Choroid plexus epithelial cell (primary cell): ENCODE measurements around the gene SORCS1.

Experiments
- DNase-seq: peaks from one replicate; pipeline ENCODE4 v3.0.0-alpha.2; 2010; ENCODE audit warnings: low read depth
- H3K4me3 ChIP-seq: 2 replicates; pipeline ENCODE4 v1.5.1; 2011; ENCODE audit warnings: low read depth, mild to moderate bottlenecking, control low read depth, low read length, moderate library complexity
- TF ChIP-seq, protein P1 (sequence below): conservative IDR thresholded peaks from 2 replicates; pipeline ENCODE4 v1.5.1; 2011; ENCODE audit warnings: low read depth, mild to moderate bottlenecking, control low read depth, inconsistent platforms, low read length, moderate library complexity

Gene SORCS1

DNA sequence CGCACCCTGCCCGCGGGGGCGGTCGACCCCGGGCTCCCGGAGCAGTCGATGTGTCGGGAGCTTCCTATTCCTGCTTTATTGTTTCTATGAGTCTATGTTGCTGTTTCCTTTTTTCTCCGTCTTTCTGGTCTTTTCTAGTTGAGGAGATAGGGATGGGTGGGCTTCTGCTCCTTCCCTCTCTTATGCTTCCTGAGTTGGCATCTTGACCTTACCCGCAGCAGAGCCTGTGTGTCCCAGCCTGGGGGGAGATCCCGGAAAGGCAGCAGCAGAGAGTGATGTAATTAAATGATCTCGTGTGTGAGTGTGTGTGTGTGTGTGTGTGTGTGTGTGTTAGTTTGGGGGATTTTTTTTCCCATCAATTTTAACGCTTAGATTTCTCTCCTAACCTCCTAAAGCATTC lies 486 bp upstream of the SORCS1 start:
- no peak overlapping the region for H3K4me3 ChIP-seq
- TF ChIP-seq, protein P1, sequence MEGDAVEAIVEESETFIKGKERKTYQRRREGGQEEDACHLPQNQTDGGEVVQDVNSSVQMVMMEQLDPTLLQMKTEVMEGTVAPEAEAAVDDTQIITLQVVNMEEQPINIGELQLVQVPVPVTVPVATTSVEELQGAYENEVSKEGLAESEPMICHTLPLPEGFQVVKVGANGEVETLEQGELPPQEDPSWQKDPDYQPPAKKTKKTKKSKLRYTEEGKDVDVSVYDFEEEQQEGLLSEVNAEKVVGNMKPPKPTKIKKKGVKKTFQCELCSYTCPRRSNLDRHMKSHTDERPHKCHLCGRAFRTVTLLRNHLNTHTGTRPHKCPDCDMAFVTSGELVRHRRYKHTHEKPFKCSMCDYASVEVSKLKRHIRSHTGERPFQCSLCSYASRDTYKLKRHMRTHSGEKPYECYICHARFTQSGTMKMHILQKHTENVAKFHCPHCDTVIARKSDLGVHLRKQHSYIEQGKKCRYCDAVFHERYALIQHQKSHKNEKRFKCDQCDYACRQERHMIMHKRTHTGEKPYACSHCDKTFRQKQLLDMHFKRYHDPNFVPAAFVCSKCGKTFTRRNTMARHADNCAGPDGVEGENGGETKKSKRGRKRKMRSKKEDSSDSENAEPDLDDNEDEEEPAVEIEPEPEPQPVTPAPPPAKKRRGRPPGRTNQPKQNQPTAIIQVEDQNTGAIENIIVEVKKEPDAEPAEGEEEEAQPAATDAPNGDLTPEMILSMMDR: no peak

DNA sequence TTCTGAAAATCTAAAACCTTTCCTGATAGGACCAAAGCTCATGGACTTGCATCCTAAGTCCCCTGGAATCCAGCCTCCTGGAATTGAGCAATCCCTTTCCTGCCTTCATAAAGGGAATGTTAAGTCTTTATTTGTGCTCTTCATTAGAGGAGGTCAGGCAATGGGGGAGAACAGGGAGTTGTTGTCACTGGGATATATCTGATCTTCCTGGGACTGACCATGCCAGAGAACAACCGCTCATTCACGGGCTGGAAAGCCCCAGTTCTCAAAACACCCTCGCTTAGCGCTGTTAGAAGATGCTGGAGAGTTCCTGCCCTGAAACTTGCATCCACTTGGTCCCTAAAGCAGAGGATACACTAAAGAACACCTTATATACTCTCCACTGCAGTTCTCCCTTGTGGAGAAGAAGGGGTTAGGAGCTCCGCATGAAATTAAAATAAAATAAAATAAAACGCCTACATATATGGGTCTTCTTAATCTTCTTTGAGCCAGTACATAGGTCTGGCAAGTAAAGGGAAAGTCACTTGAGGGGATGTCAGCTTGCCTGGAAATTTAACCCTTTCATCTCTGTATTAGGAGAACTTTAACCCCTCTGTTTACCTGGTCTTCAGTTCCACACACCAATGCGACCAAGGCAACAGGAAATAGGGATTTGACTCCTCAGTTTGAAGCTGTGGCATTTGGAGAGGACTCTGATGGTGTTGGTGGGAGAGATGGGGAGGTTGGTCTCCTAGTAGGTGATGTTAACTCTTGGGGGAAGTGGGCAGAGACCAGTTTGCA lies 1.2 kb downstream of the SORCS1 start:
- TF ChIP-seq, protein P1: no peak

More for the DNA sequence above, 486 bp upstream of the SORCS1 start:
- no peak for DNase-seq

DNA sequence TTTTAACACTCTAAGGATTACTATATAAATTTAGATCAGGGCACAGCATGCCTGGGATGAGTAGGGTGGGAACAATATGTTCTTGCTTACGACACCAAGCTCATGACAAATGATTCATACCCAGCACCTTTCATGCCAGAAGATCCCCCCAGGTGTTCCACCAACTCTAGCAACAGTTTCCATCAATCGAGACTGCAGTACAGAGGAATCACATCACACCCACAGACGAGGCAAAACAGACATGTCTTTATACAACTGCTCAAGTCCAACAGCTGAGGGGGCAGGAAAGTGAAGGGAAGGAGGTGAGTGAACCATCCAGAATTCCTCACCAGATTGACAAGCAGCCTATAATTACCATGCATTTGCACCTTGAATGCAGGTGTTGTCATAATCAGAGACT lies 3.6 kb downstream of the SORCS1 start:
- H3K4me3 ChIP-seq: no peak overlapping the region
- no peak for DNase-seq
- TF ChIP-seq, protein P1: no peak

More for the DNA sequence above, 1.2 kb downstream of the SORCS1 start:
- no peak for DNase-seq
- no peak overlapping the region for H3K4me3 ChIP-seq

DNA sequence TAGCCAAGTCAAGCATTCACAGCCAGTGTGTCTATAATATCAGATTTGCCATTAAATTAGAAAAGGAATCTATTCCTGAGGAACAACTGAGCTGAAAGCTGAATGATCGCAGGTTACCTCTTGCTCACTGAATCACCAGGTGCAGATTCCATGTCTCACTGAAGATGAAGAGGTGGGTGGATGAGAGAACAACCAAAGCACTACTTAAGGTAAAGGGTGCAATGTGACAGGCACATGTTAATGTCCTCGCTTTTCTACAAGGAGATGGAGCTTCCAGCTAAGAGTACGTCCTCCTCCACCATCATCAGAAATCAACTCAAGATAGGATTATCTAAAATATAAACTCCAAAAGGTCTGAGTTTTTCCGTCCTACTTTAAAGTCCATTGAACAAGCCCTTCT lies 4.6 kb downstream of the SORCS1 start:
- no peak overlapping the region for H3K4me3 ChIP-seq
- no peak for DNase-seq
- TF ChIP-seq, protein P1: no peak

DNA sequence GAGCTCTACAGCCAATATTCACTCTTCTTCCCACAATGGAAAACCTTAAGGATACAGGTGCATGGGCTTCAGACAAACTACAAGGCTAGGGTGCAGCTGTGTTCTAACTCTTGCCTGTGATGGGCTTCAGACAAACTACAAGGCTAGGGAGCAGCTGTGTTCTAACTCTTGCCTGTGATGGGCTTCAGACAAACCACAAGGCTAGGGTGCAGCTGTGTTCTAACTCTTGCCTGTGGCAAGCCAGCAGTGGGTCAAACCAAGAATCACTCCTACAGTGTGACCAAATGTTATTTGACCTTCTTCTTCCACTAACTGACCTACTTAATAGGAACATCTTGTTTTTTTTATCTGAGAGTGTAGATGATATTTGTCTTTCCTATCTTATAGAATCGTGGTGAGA lies 7.4 kb downstream of the SORCS1 start:
- DNase-seq: no peak
- TF ChIP-seq, protein P1: no peak
- no peak overlapping the region for H3K4me3 ChIP-seq

DNA sequence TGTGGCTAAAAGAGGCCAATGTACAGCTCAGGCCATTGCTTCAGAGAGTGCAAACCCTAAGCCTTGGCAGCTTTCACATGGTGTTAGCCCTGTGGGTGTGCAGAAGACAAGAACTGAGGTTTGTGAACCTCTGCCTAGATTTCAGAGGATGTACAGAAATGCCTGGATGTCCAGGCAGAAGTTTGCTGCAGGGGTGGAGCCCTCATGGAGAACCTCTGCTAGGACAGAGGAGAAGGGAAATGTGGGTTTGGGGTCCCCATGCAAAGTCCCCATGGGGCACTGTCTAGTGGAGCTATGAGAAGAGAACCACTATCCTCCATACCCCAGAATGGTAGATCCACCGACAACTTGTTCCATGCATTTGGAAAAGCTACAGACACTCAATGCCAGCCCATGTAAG lies 12.4 kb downstream of the SORCS1 start:
- H3K4me3 ChIP-seq: no peak overlapping the region
- DNase-seq: no peak
- TF ChIP-seq, protein P1: no peak

DNA sequence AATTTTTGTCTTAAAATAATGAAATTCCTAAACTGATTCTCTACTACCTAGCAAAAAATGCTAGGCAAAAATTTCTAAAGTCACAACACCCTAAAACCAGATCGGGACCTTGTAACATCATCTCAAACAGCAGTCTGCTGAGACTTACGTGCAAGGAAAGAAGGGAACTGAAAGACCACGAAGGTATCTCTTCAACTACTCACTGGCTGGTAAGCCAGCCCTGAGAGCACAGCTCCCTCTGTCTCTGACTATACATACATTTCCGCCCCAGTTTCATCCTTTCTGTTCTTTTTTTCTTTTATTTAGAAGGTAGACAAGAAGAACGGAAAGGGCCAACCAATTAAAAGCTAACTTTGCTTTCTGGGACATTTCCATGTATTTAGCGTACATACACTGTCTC lies 15.6 kb downstream of the SORCS1 start:
- TF ChIP-seq, protein P1: no peak
- no peak overlapping the region for H3K4me3 ChIP-seq
- no peak for DNase-seq
